GM21528 (cell line): ENCODE data around the gene C2orf74.

Experiments
- ATAC-seq: cut with Tn5 transposase; IDR thresholded peaks from one replicate; pipeline ENCODE4 v1.9.1; 2021; ENCODE audit warnings: mild to moderate bottlenecking, moderate library complexity; ENCODE audit not compliant: unreplicated experiment, low FRiP score

The C2orf74 gene

GRCh38 chr2:61210332-61210981 lies 48.5 kb downstream of the C2orf74 start:
- no peak for ATAC-seq

GRCh38 chr2:61214171-61214570 lies 52.2 kb downstream of the C2orf74 start:
- ATAC-seq = no peak
